SK-N-SH treated with all-trans-retinoic acid at 6 μM for 48 hours (cell line): ENCODE results near the gene SMPD4.
A peak's percentile ranks its signal among the peaks of the same experiment; 100 is the strongest.
"Not testable (repeated sequence)": the region's sequence is repeated elsewhere in the genome, so short reads cannot be mapped to it uniquely, and the experiment has no call there.

Source experiments
- ATAC-seq: fragments of 200-7000 bp; cut with Tn5 transposase; 3 replicates; pipeline ENCODE4 v1.9.1; 2020; ENCODE audit warnings: mild to moderate bottlenecking, moderate library complexity
- ARNTL ChIP-seq: fragments of 450-650 bp; formaldehyde crosslinking; IDR thresholded peaks from 2 replicates; pipeline ENCODE4 v1.5.0; 2020; ENCODE audit warnings: low read depth, mild to moderate bottlenecking, moderate library complexity, borderline replicate concordance
- BACH2 ChIP-seq: fragments of 250-450 bp; sonication (Bioruptor Pico); IDR thresholded peaks from 2 replicates; pipeline ENCODE4 v1.9.0; 2021; ENCODE audit warnings: mild to moderate bottlenecking, borderline replicate concordance
- CREB5 ChIP-seq: fragments of 250-450 bp; sonication (Bioruptor Pico); IDR thresholded peaks from 2 replicates; pipeline ENCODE4 v1.5.1; 2020; ENCODE audit warnings: low read depth, mild to moderate bottlenecking, moderate library complexity
- CSDC2 ChIP-seq: fragments of 250-450 bp; sonication (Bioruptor Pico); IDR thresholded peaks from 2 replicates; pipeline ENCODE4 v1.5.0; 2020; ENCODE audit warnings: mild to moderate bottlenecking, moderate library complexity
- CSRNP3 ChIP-seq: fragments of 250-450 bp; sonication (Bioruptor Pico); IDR thresholded peaks from 2 replicates; pipeline ENCODE4 v1.5.1; 2021; ENCODE audit warnings: mild to moderate bottlenecking, moderate library complexity
- ESRRG ChIP-seq: fragments of 250-450 bp; sonication (Bioruptor Pico); IDR thresholded peaks from 2 replicates; pipeline ENCODE4 v1.6.1; 2021; ENCODE audit warnings: mild to moderate bottlenecking
- GLIS3 ChIP-seq: fragments of 250-450 bp; sonication (Bioruptor Pico); IDR thresholded peaks from 2 replicates; pipeline ENCODE4 v1.5.0; 2020; ENCODE audit warnings: mild to moderate bottlenecking, moderate library complexity
- OSR1 ChIP-seq: fragments of 250-450 bp; sonication (Bioruptor Pico); IDR thresholded peaks from 2 replicates; pipeline ENCODE4 v1.8.0; 2022; ENCODE audit warnings: moderate library complexity, mild to moderate bottlenecking, inconsistent platforms
- PATZ1 ChIP-seq: fragments of 250-450 bp; sonication (Bioruptor Pico); IDR thresholded peaks from 2 replicates; pipeline ENCODE4 v1.8.0; 2020; ENCODE audit warnings: mild to moderate bottlenecking, moderate library complexity, borderline replicate concordance
- PPARA ChIP-seq: fragments of 250-450 bp; sonication (Bioruptor Pico); IDR thresholded peaks from 2 replicates; pipeline ENCODE4 v1.5.0; 2020; ENCODE audit warnings: mild to moderate bottlenecking, borderline replicate concordance
- RARB ChIP-seq: fragments of 250-450 bp; sonication (Bioruptor Pico); IDR thresholded peaks from 2 replicates; pipeline ENCODE4 v1.8.0; 2021; ENCODE audit warnings: mild to moderate bottlenecking, moderate library complexity
- SNAI2 ChIP-seq: fragments of 250-450 bp; sonication (Bioruptor Pico); IDR thresholded peaks from 2 replicates; pipeline ENCODE4 v1.5.0; 2020; ENCODE audit warnings: mild to moderate bottlenecking, moderate library complexity
- TCF4 ChIP-seq: fragments of 250-450 bp; sonication (Bioruptor Pico); IDR thresholded peaks from 2 replicates; pipeline ENCODE4 v1.8.0; 2021; ENCODE audit warnings: mild to moderate bottlenecking, moderate library complexity, borderline replicate concordance
- TOX ChIP-seq: fragments of 250-450 bp; sonication (Bioruptor Pico); IDR thresholded peaks from 2 replicates; pipeline ENCODE4 v1.8.0; 2021; ENCODE audit warnings: mild to moderate bottlenecking, moderate library complexity, borderline replicate concordance
- TSHZ2 ChIP-seq: fragments of 250-450 bp; sonication (Bioruptor Pico); IDR thresholded peaks from 2 replicates; pipeline ENCODE4 v1.5.0; 2020; ENCODE audit warnings: mild to moderate bottlenecking, moderate library complexity
- ZC3H10 ChIP-seq: fragments of 250-450 bp; sonication (Bioruptor Pico); IDR thresholded peaks from 2 replicates; pipeline ENCODE4 v1.5.1; 2021; ENCODE audit warnings: mild to moderate bottlenecking, moderate library complexity
- ZFP3 ChIP-seq: fragments of 250-450 bp; sonication (Bioruptor Pico); IDR thresholded peaks from 2 replicates; pipeline ENCODE4 v1.5.0; 2020; ENCODE audit warnings: mild to moderate bottlenecking, moderate library complexity
- ZFP30 ChIP-seq: fragments of 450-650 bp; formaldehyde crosslinking; IDR thresholded peaks from 2 replicates; pipeline ENCODE4 v1.5.0; 2022; ENCODE audit warnings: mild to moderate bottlenecking, moderate library complexity
- ZNF70 ChIP-seq: fragments of 450-650 bp; formaldehyde crosslinking; IDR thresholded peaks from 2 replicates; pipeline ENCODE4 v1.5.0; 2020; ENCODE audit warnings: mild to moderate bottlenecking, moderate library complexity
- ZNF8 ChIP-seq: fragments of 450-650 bp; formaldehyde crosslinking; IDR thresholded peaks from 2 replicates; pipeline ENCODE4 v1.5.0; 2020; ENCODE audit warnings: mild to moderate bottlenecking, moderate library complexity

Gene SMPD4

GRCh38 chr2:130169896-130170295, 11.5 kb downstream of the SMPD4 start:
- TF ChIP-seq ZFP3 (CRISPR knock-in tag) = no peak
- no peak for TF ChIP-seq PPARA (CRISPR knock-in tag)
- TF ChIP-seq ZFP30 (CRISPR knock-in tag) = no peak
- TF ChIP-seq CSRNP3 (CRISPR knock-in tag) = no peak
- no peak for TF ChIP-seq ESRRG (CRISPR knock-in tag)
- no peak for TF ChIP-seq PATZ1 (CRISPR knock-in tag)
- TF ChIP-seq CREB5 (CRISPR knock-in tag) = no peak
- no peak for TF ChIP-seq ZNF8 (CRISPR knock-in tag)
- TF ChIP-seq ZC3H10 (CRISPR knock-in tag) = no peak
- TF ChIP-seq RARB = no peak
- TF ChIP-seq TCF4 = no peak
- TF ChIP-seq BACH2 (CRISPR knock-in tag) = no peak
- no peak for TF ChIP-seq TOX (CRISPR knock-in tag)
- no peak for TF ChIP-seq TSHZ2
- no peak for TF ChIP-seq SNAI2 (CRISPR knock-in tag)
- ATAC-seq = no peak

GRCh38 chr2:130169163-130169562, 12.2 kb downstream of the SMPD4 start:
- ATAC-seq = not testable (repeated sequence)

GRCh38 chr2:130166611-130167010, 14.8 kb downstream of the SMPD4 start:
- not testable (repeated sequence) for ATAC-seq

- TF ChIP-seq RARB = no peak
- TF ChIP-seq ZNF8 (CRISPR knock-in tag) = peak; percentile 61; the same call in 1 of the 2 replicates
- TF ChIP-seq ZFP3 (CRISPR knock-in tag) = no peak
- no peak for TF ChIP-seq CSDC2 (CRISPR knock-in tag)
- TF ChIP-seq, all 23 proteins: peak for 1
- ATAC-seq = no peak
Measured at GRCh38 chr2:130165293-130166016, 15.9 kb downstream of the SMPD4 start.

GRCh38 chr2:130162968-130163367, 18.4 kb downstream of the SMPD4 start:
- ATAC-seq = no peak
- no peak for TF ChIP-seq TCF4
- no peak for TF ChIP-seq ZC3H10 (CRISPR knock-in tag)
- TF ChIP-seq BACH2 (CRISPR knock-in tag) = no peak
- TF ChIP-seq CSDC2 (CRISPR knock-in tag) = no peak
- no peak for TF ChIP-seq PPARA (CRISPR knock-in tag)
- no peak for TF ChIP-seq TOX (CRISPR knock-in tag)
- TF ChIP-seq OSR1 (CRISPR knock-in tag) = no peak
- no peak for TF ChIP-seq ESRRG (CRISPR knock-in tag)
- TF ChIP-seq ARNTL (CRISPR knock-in tag) = no peak
- TF ChIP-seq ZNF70 (CRISPR knock-in tag) = no peak
- no peak for TF ChIP-seq SNAI2 (CRISPR knock-in tag)
- TF ChIP-seq ZNF8 (CRISPR knock-in tag) = no peak
- TF ChIP-seq RARB = no peak
- TF ChIP-seq GLIS3 (CRISPR knock-in tag) = no peak
- no peak for TF ChIP-seq TSHZ2
- TF ChIP-seq PATZ1 (CRISPR knock-in tag) = no peak
